Gastrocnemius medialis (tissue), 4 donors: Measurements from ENCODE around the gene ANKMY1.

ENCODE experiments used
- CTCF ChIP-seq, 5 experiments: fragments of 450-650 bp in 3 of 5; fragments of 200-600 bp in 2 of 5; sonication (generic) in 2 of 5; IDR thresholded peaks in 4 of 5; conservative IDR thresholded peaks in 1 of 5; 1 replicate in 4 of 5; 2 replicates in 1 of 5; pipeline ENCODE4 v1.5.1; 2016 to 2019; ENCODE audit warnings: antibody characterized with exemption in 5 of 5, mild to moderate bottlenecking in 3 of 5, moderate library complexity in 3 of 5
- POLR2A ChIP-seq, 2 donors: fragments of 450-650 bp; IDR thresholded peaks; one replicate each; pipeline ENCODE4 v1.6.1; 2017; ENCODE audit warnings: antibody characterized with exemption in 2 of 2, mild to moderate bottlenecking in 2 of 2, moderate library complexity in 2 of 2

DNA sequence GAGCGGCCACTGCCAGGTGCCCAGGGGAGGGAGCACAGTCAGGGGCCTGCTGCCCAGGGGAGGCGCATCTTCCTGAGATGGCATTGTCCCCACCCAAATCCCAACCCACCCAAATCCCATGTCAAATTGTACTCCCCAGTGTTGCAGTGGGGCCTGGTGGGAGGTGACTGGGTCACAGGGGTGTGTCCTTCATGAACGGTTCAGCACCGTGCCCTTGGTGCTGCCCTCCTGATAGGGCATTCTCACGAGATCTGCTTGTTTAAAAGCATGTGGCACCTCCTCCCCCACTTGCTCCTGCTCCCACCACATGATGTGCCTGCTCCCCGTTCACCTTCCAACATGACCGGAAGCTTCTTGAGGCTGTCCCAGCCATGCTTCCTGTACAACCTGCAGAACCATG lies 27.6 kb downstream of the ANKMY1 start:
- TF ChIP-seq CTCF (IDR thresholded peaks at IDR 0.05 in 4 of 5, conservative IDR thresholded peaks at IDR 0.05 in 1 of 5), result no peak
- no peak for TF ChIP-seq POLR2A (IDR thresholded peaks at IDR 0.05)
